Astrocyte of the cerebellum (primary cell): Measurements from ENCODE around the gene RALY.
A peak's percentile ranks its signal among the peaks of the same experiment; 100 is the strongest.

Experiments
- DNase-seq: peaks from one replicate; pipeline ENCODE4 v3.0.0-alpha.2; 2011; ENCODE audit warnings: low read depth
- H3K4me3 ChIP-seq: 2 replicates; pipeline ENCODE4 v1.5.1; 2011; ENCODE audit warnings: mild to moderate bottlenecking, low read depth, low read length, moderate library complexity
- CTCF ChIP-seq: IDR thresholded peaks from 2 replicates; pipeline ENCODE4 v1.5.1; 2012; ENCODE audit warnings: low read length, low read depth, moderate library complexity, mild to moderate bottlenecking; ENCODE audit errors: missing control alignments
- in situ Hi-C: cut with HindIII; loops from 2 replicates; pipeline ENCODE4 v1.10.0; 2017; ENCODE audit warnings: low sequenced_read_pairs

Gene RALY

GRCh38 chr20:34105978-34106675, 112.4 kb downstream of the RALY start:
- TF ChIP-seq CTCF, result no peak
- H3K4me3 ChIP-seq, result no peak overlapping the region
- DNase-seq, result no peak
- in situ Hi-C loops, result loop anchor here (5.0 kb wide), 1 partner anchor 34 kb away; no protein-coding TSS in a partner anchor

GRCh38 chr20:34108616-34109174, 115.0 kb downstream of the RALY start:
- no peak for TF ChIP-seq CTCF
- no peak for DNase-seq
- in situ Hi-C loops, result loop anchor here (5.0 kb wide), 1 partner anchor 36 kb away; no protein-coding TSS in a partner anchor
- H3K4me3 ChIP-seq, result no peak overlapping the region

- no peak for TF ChIP-seq CTCF
- DNase-seq, result no peak
- in situ Hi-C loops, result loop anchor here (5.0 kb wide), 1 partner anchor 37 kb away; no protein-coding TSS in a partner anchor
- no peak overlapping the region for H3K4me3 ChIP-seq
Measured at GRCh38 chr20:34109442-34109841, 115.7 kb downstream of the RALY start.

GRCh38 chr20:34110025-34110744, 116.5 kb downstream of the RALY start:
- no peak for DNase-seq
- in situ Hi-C loops, result no loop called here
- H3K4me3 ChIP-seq, result peak overlapping the region; percentile 97
- TF ChIP-seq CTCF, result no peak

- no peak for TF ChIP-seq CTCF
- DNase-seq, result peak; percentile 18
- in situ Hi-C loops, result no loop called here
- H3K4me3 ChIP-seq, result peak overlapping the region; percentile 97
Measured at GRCh38 chr20:34110745-34111641, 117.3 kb downstream of the RALY start.
